OCI-LY7 (cell line): ENCODE measurements around the gene SLC2A6.

Experiments used
- CTCF ChIP-seq: fragments of 200-600 bp; sonication (generic); conservative IDR thresholded peaks from 2 replicates; pipeline ENCODE4 v1.5.1; 2014; ENCODE audit warnings: mild to moderate bottlenecking, antibody characterized with exemption, low read length, moderate library complexity, mixed read lengths
- EZH2phosphoT487 ChIP-seq: fragments of 200-600 bp; sonication (generic); IDR thresholded peaks from 2 replicates; pipeline ENCODE4 v1.6.1; 2018; ENCODE audit warnings: low read depth, borderline replicate concordance, mild to moderate bottlenecking, mixed run types, antibody characterized with exemption, low read length, moderate library complexity, mixed read lengths

DNA sequence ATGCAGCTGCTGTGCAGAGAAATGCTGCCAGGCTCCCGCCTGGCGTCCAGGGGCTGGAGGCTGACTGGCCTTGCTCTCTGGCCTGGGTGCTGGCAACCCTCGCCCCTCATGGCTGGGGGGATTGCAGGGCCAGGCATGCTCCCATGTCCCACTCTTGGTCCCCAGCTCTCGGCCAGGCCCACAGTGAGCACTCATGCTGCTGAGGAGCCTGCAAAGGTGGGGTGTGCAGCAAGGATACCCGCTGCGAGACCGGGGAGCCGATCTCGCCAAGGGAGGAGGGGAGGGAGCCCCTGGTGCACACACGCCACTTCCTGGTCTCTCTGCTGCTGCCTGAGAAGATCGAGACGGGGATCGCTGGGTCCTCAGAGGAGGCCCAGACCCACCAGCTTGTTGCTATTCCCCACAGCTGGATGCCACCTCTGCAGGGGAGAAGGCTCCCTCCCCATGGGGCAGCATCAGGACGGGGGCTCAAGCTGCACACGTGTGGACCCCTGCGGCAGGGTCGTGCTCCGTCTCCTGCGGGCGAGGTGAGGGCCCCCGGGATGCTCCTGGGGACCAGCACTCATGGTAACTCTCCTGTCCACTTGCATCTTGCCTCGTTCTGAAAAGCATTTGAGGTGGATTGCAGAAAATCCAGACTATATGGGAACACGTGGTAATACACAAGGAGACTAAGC is 33.5 kb downstream of the SLC2A6 start:
- TF ChIP-seq CTCF: no peak
- no peak for TF ChIP-seq EZH2phosphoT487
